ENCODE data around the gene RPS19BP1. TPM values are rescaled to one million over a fixed set of nuclear protein-coding genes. Genes with fewer than 3 reads are reported as not detected.

The RPS19BP1 gene
- total and polyA plus RNA-seq, 2 of the 8 experiments (the other 6 are each of a cell fraction or from before 2014, with no cell fraction given): 77.9 to 97.9 TPM

- Histone ChIP-seq H3K27ac (ENCODE audit: low read depth, low read length) (no peak overlapping the region), H4K5ac (ENCODE audit: insufficient read length, low read depth, low read length) (no peak overlapping the region), H2BK20ac (ENCODE audit: low read length) (no peak overlapping the region), H2BK120ac (replicated peaks; ENCODE audit: low read depth, low read length) (no peak overlapping the region), H3K79me1 (ENCODE audit: low read depth, low read length) (no peaks in the 10 kb centered on the region), H3K79me2 (ENCODE audit: control insufficient read depth in 1 of 2, insufficient read depth in 2 of 2, low read length in 2 of 2) (no peaks in the 10 kb centered on the region), H2AFZ (ENCODE audit: low read length) (no peak overlapping the region), H3K27me3 (replicated peaks in 1 of 4; ENCODE audit: control insufficient read depth in 3 of 4, extremely low read depth in 1 of 4, insufficient read depth in 3 of 4, low read length in 3 of 4) (peaks cover 0 to 2% (median 0%) of the 10 kb centered on the region in 4 experiments; a peak in 1 of 7 replicates), H3K56ac (replicated peaks; ENCODE audit: insufficient read length, low read depth, low read length) (no peak overlapping the region), H3K9ac (replicated peaks in 1 of 4; ENCODE audit: extremely low read depth in 1 of 4, low read depth in 3 of 4, low read length in 3 of 4) (no peak overlapping the region), H3K23me2 (ENCODE audit: low read depth, low read length) (peaks cover 10% of the 10 kb centered on the region; the same call in 1 of the 2 replicates), H3K18ac (ENCODE audit: extremely low read depth, low read length) (no peak overlapping the region), H4K91ac (replicated peaks; ENCODE audit: insufficient read length, low read length) (no peak overlapping the region), H2BK15ac (ENCODE audit: low read length) (no peak overlapping the region), H3K4me1 (replicated peaks in 1 of 4; ENCODE audit: control insufficient read depth in 3 of 4, insufficient read depth in 4 of 4, low read length in 3 of 4) (peaks cover 0 to 6% (median 2%) of the 10 kb centered on the region in 4 experiments; a peak in 2 of 7 replicates), H3K9me3 (ENCODE audit: insufficient read depth in 2 of 2, low read depth in 1 of 2, low read length in 1 of 2) (no peaks in the 10 kb centered on the region), H2BK12ac (ENCODE audit: low read depth, low read length) (peak overlapping the region; percentile 27; the same call in 1 of the 2 replicates), H4K8ac (ENCODE audit: extremely low read depth, insufficient read depth, low read length) (no peak overlapping the region), H3K23ac (ENCODE audit: insufficient read length) (no peak overlapping the region), H3K14ac (ENCODE audit: insufficient read length) (no peak overlapping the region), H4K20me1 (replicated peaks in 1 of 2; ENCODE audit: control insufficient read depth in 1 of 2, insufficient read depth in 2 of 2, low read length in 2 of 2) (peaks cover 0 to 4% of the 10 kb centered on the region in 2 experiments), H3K4me3 (ENCODE audit: extremely low read depth in 1 of 4, insufficient read depth in 2 of 4, low read depth in 3 of 4, low read length in 4 of 4) (no peak overlapping the region), H3K36me3 (ENCODE audit: control insufficient read depth in 2 of 4, insufficient read depth in 4 of 4, low read length in 3 of 4) (no peaks in the 10 kb centered on the region), H3K4ac (replicated peaks; ENCODE audit: insufficient read length, low read depth, low read length) (no peak overlapping the region), H3K4me2 (ENCODE audit: insufficient read depth in 1 of 2, low read depth in 2 of 2, low read length in 2 of 2) (no peak overlapping the region), H2BK5ac (ENCODE audit: low read depth, low read length) (no peak overlapping the region), H2AK5ac (ENCODE audit: low read depth, low read length) (peak overlapping the region; percentile 39; the same call in 1 of the 2 replicates)
- ChIA-PET POLR2A (ENCODE audit: partially characterized antibody) (no interaction called here), CTCF (ENCODE audit: partially characterized antibody) (interaction anchor here (2.5 kb wide), 1 partner anchor 22 kb away, joined by 10 read pairs; no protein-coding TSS in a partner anchor)
- no peak for DNase-seq (ENCODE audit: low read depth in 1 of 2, low spot score in 2 of 2)
- no peak for FAIRE-seq
- WGBS, 2 experiments (ENCODE audit: extremely low coverage in 1 of 2, insufficient coverage in 1 of 2, insufficient read length in 1 of 2, insufficient replicate concordance in 2 of 2, low coverage in 1 of 2, low lambda C conversion rate in 2 of 2, missing lambda C conversion rate in 1 of 2): 96% methylated on average over 8 of the region's 8 CpGs; no CpG with 5 or more reads in 1 of the 2 experiments
Observed at GRCh38 chr22:39581303-39581702, 48.8 kb upstream of the RPS19BP1 start.
